Gastrocnemius medialis (tissue), 4 donors: ENCODE measurements around the gene RNPC3. TPM values are rescaled to one million over a fixed set of nuclear protein-coding genes. Genes with fewer than 3 reads are reported as not detected.

Experiments
- total RNA-seq, 4 donors: library from RNA; depleted of rRNA; stranded (reverse); fragments of >200 nt; gene quantifications; one replicate each; pipeline versions ENCODE4 v1.1.0 to v1.2.3, GENCODE V29; 2016

RNPC3 gene
- total RNA-seq, 4 donors from 2014 or later: 6.5 to 55.2 (median 29.8) TPM

Other genes starting within 250 kb of the RNPC3 start
- 10 to 100 TPM in 3 of 4 donors, 1 to 10 TPM in 1; 9.7 to 70.8 (median 25.4) TPM for gene AMY2B, start 45.9 kb downstream of the RNPC3 start, total RNA-seq
- not detected for gene AMY2A, start 91.7 kb downstream of the RNPC3 start, total RNA-seq
- not detected for gene AMY1A, start 130.1 kb downstream of the RNPC3 start, total RNA-seq
- not detected for gene AMY1B, start 170.5 kb downstream of the RNPC3 start, total RNA-seq
- gene AMY1C, start 224.2 kb downstream of the RNPC3 start, total RNA-seq: not detected